Liver (tissue), 2 donors: ENCODE data around the gene SUN3.
"Not testable (repeated sequence)": the region's sequence is repeated elsewhere in the genome, so short reads cannot be mapped to it uniquely, and the experiment has no call there.

ENCODE experiments used
- ZBTB33 ChIP-seq: IDR thresholded peaks from 2 replicates; pipeline ENCODE4 v1.6.1; 2016; ENCODE audit warnings: antibody characterized with exemption
- TF ChIP-seq, protein P1 (sequence below): fragments of 150-350 bp; IDR thresholded peaks from 2 replicates; pipeline ENCODE4 v1.5.1; 2017; ENCODE audit warnings: improper control_type of control experiment, low read depth, low read length; ENCODE audit not compliant: missing input control
- TF ChIP-seq, protein P2 (sequence below): IDR thresholded peaks from 2 replicates; pipeline ENCODE4 v1.6.1; 2016; ENCODE audit warnings: antibody characterized with exemption
- donor health status: healthy.

DNA sequence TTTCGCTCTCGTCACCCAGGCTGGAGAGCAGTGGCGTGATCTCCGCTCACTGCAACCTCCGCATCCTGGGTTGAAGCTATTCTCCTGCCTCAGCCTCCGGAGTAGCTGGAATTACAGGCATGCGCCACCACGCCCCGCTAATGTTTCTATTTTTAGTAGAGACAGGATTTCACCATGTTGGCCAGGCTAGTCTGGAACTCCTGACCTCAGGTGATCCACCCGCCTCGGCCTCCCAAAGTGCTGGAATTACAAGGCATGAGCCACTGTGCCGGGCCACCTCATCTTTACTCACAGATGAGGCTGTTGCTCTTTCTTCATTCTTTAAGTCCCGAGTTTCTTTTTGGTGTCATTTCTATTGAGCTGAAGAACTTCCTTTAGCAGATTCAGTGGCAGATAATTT is 28.7 kb downstream of the SUN3 start:
- TF ChIP-seq, protein P1, sequence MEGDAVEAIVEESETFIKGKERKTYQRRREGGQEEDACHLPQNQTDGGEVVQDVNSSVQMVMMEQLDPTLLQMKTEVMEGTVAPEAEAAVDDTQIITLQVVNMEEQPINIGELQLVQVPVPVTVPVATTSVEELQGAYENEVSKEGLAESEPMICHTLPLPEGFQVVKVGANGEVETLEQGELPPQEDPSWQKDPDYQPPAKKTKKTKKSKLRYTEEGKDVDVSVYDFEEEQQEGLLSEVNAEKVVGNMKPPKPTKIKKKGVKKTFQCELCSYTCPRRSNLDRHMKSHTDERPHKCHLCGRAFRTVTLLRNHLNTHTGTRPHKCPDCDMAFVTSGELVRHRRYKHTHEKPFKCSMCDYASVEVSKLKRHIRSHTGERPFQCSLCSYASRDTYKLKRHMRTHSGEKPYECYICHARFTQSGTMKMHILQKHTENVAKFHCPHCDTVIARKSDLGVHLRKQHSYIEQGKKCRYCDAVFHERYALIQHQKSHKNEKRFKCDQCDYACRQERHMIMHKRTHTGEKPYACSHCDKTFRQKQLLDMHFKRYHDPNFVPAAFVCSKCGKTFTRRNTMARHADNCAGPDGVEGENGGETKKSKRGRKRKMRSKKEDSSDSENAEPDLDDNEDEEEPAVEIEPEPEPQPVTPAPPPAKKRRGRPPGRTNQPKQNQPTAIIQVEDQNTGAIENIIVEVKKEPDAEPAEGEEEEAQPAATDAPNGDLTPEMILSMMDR = not testable (repeated sequence)
- TF ChIP-seq, protein P2, sequence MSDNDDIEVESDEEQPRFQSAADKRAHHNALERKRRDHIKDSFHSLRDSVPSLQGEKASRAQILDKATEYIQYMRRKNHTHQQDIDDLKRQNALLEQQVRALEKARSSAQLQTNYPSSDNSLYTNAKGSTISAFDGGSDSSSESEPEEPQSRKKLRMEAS = not testable (repeated sequence)
- TF ChIP-seq ZBTB33 = not testable (repeated sequence)
